Large intestine (tissue), 3 donors: Measurements from ENCODE around the gene ALOXE3. TPM values are rescaled to one million over a fixed set of nuclear protein-coding genes. Genes with fewer than 3 reads are reported as not detected.

Experiments
- DNase-seq, 2 donors: peaks; one replicate each; pipeline versions ENCODE4 v3.0.0 to v3.0.0-alpha.2; 2013
- H3K27ac ChIP-seq: one replicate; pipeline ENCODE4 v1.5.1; 2013; ENCODE audit warnings: low read length
- H3K27me3 ChIP-seq: 2 replicates; pipeline ENCODE4 v1.6.1; 2013; ENCODE audit warnings: low read length; ENCODE audit not compliant: control insufficient read depth, insufficient read depth
- H3K36me3 ChIP-seq: 2 replicates; pipeline ENCODE4 v1.6.1; 2013; ENCODE audit warnings: low read length; ENCODE audit not compliant: control insufficient read depth, insufficient read depth
- H3K4me1 ChIP-seq: one replicate; pipeline ENCODE4 v1.6.1; 2013; ENCODE audit warnings: low read length; ENCODE audit not compliant: control insufficient read depth, insufficient read depth
- H3K4me3 ChIP-seq: one replicate; pipeline ENCODE4 v1.5.1; 2013; ENCODE audit warnings: low read length
- H3K9me3 ChIP-seq: one replicate; pipeline ENCODE4 v1.6.1; 2013; ENCODE audit warnings: mild to moderate bottlenecking, low read depth, low read length, moderate library complexity; ENCODE audit not compliant: control insufficient read depth
- WGBS: methylation state at CpG from one replicate; pipeline ENCODE4 v1.1.5; 2013; ENCODE audit warnings: low lambda C conversion rate; ENCODE audit not compliant: insufficient coverage; 5-methylcytosine and 5-hydroxymethylcytosine counted together
- polyA plus RNA-seq: library from polyadenylated mRNA; unstranded; fragments of 120-200 nt; gene quantifications from one replicate; pipeline ENCODE4 v1.2.1, GENCODE V29; 2013

ALOXE3 gene
- polyA plus RNA-seq, 1 donor: 0.01 TPM

DNA sequence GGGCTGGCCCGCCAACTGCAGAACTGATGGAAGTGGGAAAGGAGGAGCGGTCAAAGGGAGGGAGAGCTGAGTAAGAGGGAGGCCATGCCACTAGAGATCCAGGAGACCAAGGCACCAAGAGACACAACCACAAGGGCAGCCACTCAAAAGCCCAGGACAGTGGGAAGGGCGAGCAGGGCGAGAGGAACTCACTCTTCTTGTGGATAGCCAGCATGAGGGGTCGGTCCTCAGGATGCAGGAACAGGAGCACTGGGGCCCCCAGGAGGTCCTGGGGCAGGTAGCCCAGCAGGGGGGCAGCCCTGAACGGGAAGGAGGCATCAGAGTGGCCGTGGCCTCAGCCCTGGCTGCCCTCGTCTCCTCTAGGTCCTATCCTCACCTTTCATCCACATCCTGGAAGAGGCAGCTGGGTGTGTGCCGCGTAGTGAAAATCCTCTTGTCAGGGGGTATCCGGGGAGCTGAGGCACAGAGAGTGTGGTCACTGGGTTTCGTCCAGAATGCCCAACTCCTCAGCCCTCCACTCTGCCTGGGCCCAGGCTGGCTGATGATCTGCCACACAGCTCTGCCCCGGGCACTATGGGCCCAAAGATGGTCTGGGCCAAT is 29.6 kb upstream of the ALOXE3 start:
- Histone ChIP-seq H3K36me3 (peaks cover 65% of the 10 kb centered on the region), H3K4me1 (peaks cover 22% of the 10 kb centered on the region), H3K27me3 (no peaks in the 10 kb centered on the region), H3K27ac (no peak overlapping the region), H3K9me3 (no peaks in the 10 kb centered on the region), H3K4me3 (no peak overlapping the region)
- no CpG with 5 or more reads among the region's 13 CpGs for WGBS
- DNase-seq: no peak

DNA sequence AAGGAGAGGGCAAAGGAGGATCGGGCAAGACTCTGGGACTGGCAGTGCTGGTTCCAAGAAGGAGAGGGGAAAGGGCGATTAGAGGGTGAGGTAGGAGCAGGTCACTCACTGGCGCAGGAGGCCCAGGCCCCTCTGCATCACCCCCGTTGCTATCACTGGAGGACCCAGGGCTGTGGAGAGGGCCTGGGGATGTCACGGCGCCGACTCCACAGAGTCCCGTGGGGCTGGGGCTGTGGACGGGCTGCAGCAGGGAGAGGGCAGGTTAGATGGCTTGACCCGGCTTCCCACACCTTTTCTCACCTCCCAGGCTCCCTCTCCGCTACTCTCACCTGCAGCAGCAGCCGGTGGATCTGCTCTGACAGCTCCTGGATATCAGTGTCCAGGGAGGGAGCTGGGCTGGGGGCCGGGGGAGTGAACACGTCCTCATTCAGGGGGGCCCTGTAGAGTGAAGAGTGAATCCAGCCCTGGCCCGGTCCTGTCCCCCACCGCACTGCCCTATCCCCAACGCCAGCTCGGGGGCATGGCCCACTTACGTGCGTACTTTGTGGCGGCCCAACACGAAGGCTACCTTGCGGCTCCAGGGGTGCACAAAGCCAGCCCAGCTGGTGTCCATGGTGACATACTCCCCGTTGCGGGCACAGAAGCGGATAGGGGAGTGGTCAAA is 29.0 kb upstream of the ALOXE3 start:
- H3K4me1 ChIP-seq: peaks cover 17% of the 10 kb centered on the region
- no peak overlapping the region for H3K27ac ChIP-seq
- WGBS: no CpG with 5 or more reads among the region's 26 CpGs
- H3K4me3 ChIP-seq: no peak overlapping the region
- H3K36me3 ChIP-seq: peaks cover 71% of the 10 kb centered on the region
- DNase-seq: no peak
- no peaks in the 10 kb centered on the region for H3K9me3 ChIP-seq
- no peaks in the 10 kb centered on the region for H3K27me3 ChIP-seq

GRCh38 chr17:8146381-8147140 is 28.2 kb upstream of the ALOXE3 start:
- Histone ChIP-seq H3K4me1 (peaks cover 11% of the 10 kb centered on the region), H3K9me3 (no peaks in the 10 kb centered on the region), H3K4me3 (no peak overlapping the region), H3K36me3 (peaks cover 78% of the 10 kb centered on the region), H3K27ac (no peak overlapping the region), H3K27me3 (no peaks in the 10 kb centered on the region)
- WGBS: 100% methylated on average over 1 of the region's 14 CpGs
- no peak for DNase-seq

DNA sequence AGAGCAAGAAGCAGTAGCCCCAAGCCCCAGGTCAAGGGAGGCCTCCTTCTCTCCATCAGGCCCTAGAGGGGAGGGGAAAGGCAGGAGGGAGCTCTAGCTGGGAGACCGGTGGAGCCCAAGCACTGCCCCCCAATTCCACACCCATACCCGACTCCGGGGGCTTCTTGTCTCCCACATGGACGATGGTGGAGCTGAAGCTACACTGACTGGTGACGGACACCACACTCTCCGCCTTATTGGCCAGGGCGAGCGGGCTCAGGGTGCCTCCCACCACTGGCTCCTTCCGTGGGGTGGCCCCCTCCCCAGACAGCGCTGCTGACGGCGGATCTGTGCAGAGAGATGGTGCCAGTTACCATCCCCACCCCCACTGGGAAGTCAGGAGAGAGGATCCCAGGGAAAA is 27.5 kb upstream of the ALOXE3 start:
- Histone ChIP-seq H3K4me3 (no peak overlapping the region), H3K4me1 (peaks cover 6% of the 10 kb centered on the region), H3K36me3 (peaks cover 85% of the 10 kb centered on the region), H3K27me3 (no peaks in the 10 kb centered on the region), H3K27ac (no peak overlapping the region), H3K9me3 (no peaks in the 10 kb centered on the region)
- DNase-seq: no peak
- no CpG with 5 or more reads among the region's 12 CpGs for WGBS

GRCh38 chr17:8144401-8145231 is 26.3 kb upstream of the ALOXE3 start:
- no peak overlapping the region for H3K4me3 ChIP-seq
- WGBS: no CpG with 5 or more reads among the region's 15 CpGs
- no peak overlapping the region for H3K27ac ChIP-seq
- peaks cover 88% of the 10 kb centered on the region for H3K36me3 ChIP-seq
- DNase-seq: no peak
- H3K27me3 ChIP-seq: no peaks in the 10 kb centered on the region
- no peaks in the 10 kb centered on the region for H3K9me3 ChIP-seq
- H3K4me1 ChIP-seq: no peaks in the 10 kb centered on the region

GRCh38 chr17:8143581-8144400 is 25.5 kb upstream of the ALOXE3 start:
- WGBS: 100% methylated on average over 1 of the region's 22 CpGs
- no peak overlapping the region for H3K27ac ChIP-seq

DNA sequence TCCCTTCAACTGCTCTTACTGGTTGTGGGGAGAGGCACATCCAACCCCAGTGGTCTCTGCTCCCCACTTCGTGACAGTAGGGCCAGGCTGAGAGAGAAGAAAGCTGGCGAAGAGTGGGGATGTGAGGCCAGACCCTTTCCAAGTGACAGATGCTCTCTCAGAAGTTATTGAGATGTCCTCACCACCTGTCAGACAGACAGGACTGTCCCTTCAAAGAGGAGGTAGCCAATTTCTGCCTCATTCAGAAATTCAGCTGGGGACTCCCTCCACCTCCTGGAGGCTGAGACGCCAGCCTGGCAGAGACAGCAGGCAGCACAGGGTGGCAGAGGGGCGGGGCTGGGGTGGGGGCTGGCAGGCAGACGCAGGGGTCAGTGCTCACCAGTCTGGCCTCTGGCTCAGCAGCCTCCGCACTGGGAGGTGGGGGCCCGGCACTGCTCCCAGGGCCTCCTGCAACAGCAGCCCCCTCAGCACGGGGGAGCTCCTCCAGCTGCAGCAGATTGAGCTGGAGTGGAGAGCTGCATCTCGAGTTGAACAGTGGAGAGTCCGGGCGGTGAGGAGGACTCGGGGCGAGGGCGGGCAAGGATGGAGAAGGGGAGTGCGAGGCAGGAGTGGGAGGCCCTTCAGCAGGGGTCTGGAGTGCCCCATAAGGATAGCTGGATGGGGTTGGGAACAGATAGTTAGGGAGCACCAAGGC is 24.7 kb upstream of the ALOXE3 start:
- H3K9me3 ChIP-seq: no peaks in the 10 kb centered on the region
- H3K27ac ChIP-seq: no peak overlapping the region
- H3K36me3 ChIP-seq: peaks cover 75% of the 10 kb centered on the region
- DNase-seq: no peak
- H3K4me1 ChIP-seq: peaks cover 7% of the 10 kb centered on the region
- no peak overlapping the region for H3K4me3 ChIP-seq
- H3K27me3 ChIP-seq: no peaks in the 10 kb centered on the region
- no CpG with 5 or more reads among the region's 15 CpGs for WGBS

More at GRCh38 chr17:8143581-8144400, 25.5 kb upstream of the ALOXE3 start:
- Histone ChIP-seq H3K4me1 (peaks cover 3% of the 10 kb centered on the region), H3K27me3 (no peaks in the 10 kb centered on the region), H3K4me3 (no peak overlapping the region), H3K36me3 (peaks cover 82% of the 10 kb centered on the region), H3K9me3 (no peaks in the 10 kb centered on the region)
- no peak for DNase-seq

DNA sequence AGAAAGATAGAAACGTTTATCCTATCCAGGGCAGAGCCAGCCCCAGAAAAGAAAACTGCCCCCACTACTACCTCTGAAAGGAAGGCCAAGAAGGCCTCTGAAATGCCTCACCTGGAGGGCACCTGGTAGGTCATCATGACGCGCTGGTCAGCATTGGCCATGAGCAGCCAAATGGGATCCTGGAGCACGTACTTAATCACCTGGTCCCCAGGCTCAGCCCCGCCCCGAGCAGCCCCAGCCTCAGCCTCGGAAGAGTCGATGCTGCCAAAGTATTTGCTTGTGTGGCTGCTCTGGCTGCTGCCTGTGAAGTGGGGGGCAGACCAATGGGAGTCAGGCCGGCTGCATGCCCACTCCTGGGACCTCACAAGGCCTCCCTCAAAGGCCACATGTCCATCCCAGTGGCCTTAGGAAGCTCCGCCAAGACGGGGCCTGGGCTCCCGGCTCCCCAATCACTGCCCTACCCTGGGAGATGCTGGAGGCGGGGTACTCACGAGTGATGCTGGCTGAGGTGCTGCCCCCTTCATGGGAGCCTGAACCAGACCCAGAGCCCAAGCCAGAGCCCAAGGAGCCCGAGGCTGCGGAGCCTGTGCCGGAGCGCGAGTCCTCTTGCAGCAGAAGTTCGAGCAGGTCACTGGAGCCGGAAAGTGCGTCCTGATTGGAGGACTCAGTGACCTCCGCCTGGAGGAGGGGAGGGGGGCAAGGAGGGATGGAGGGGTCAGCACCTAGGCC is 24.0 kb upstream of the ALOXE3 start:
- Histone ChIP-seq H3K4me3 (no peak overlapping the region), H3K27me3 (no peaks in the 10 kb centered on the region), H3K9me3 (no peaks in the 10 kb centered on the region), H3K4me1 (peaks cover 13% of the 10 kb centered on the region), H3K27ac (no peak overlapping the region), H3K36me3 (peaks cover 68% of the 10 kb centered on the region)
- WGBS: no CpG with 5 or more reads among the region's 23 CpGs
- DNase-seq: no peak

GRCh38 chr17:8141741-8142140 is 23.4 kb upstream of the ALOXE3 start:
- Histone ChIP-seq H3K27ac (no peak overlapping the region), H3K27me3 (no peaks in the 10 kb centered on the region), H3K36me3 (peaks cover 62% of the 10 kb centered on the region), H3K4me3 (no peak overlapping the region), H3K9me3 (no peaks in the 10 kb centered on the region), H3K4me1 (peaks cover 13% of the 10 kb centered on the region)
- no CpG with 5 or more reads among the region's 11 CpGs for WGBS
- no peak for DNase-seq
